GM12864 (cell line): Measurements from ENCODE around the gene GJD3.

Experiments
- DNase-seq: peaks from one replicate; pipeline ENCODE4 v3.0.0-alpha.2; 2011; ENCODE audit warnings: low read depth
- H3K4me3 ChIP-seq: 2 replicates; pipeline ENCODE4 v1.5.1; 2011; ENCODE audit warnings: mild to moderate bottlenecking, low read depth, low read length, control low read depth
- TF ChIP-seq, protein P1 (sequence below): IDR thresholded peaks from 2 replicates; pipeline ENCODE4 v1.5.1; 2011; ENCODE audit warnings: low read depth, mild to moderate bottlenecking, moderate library complexity, low read length, control low read depth, inconsistent platforms; ENCODE audit errors: missing control alignments

Gene GJD3

DNA sequence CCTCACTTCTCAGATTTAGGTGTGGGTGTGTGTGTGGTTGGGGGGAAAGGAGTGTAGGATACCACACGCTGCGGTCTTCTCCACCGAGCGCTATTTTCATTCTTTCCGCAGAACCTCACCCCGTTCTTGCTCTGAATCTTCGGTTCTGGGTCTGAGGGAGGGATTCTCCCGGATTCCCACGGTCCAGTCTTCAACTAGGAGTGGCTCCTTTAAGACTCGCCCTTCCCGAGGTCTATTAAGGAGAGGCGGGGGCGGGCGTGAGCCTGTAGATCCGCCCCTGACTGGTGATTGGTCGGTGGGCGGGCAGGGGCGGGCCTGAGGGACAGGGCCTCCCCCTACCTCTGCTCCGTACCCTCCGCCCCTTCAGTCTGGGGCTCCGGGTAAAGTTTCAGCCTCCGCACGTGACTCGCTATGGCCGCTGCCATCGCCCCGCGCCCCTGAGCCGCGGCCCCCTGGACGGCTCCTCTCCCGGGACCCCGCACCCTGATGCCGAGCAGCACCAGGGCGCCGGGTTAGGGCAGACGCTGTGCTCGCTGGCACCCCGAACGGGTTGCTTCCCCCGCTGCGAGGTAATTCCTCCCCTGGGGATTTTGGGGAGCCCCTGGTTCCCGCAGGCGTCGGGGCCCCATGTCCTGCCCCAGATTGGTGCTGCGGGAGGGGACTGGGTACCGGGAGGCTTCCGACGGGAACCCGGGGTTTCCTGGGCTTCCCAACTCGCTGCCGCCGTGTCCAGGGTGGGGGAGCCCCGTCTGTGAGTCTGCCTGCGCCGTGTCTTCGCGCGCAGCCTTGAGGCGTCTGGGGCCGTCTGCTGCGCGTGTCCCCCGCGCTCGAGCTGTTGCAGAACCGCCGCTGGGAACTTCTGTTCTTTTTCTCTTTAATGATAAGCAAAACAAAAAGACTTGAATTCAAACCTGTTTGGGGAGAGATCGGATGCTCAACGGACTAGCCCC, 46.4 kb downstream of the GJD3 start:
- H3K4me3 ChIP-seq, result peak overlapping the region; percentile 82
- DNase-seq, result peak; percentile 77
- TF ChIP-seq, protein P1, sequence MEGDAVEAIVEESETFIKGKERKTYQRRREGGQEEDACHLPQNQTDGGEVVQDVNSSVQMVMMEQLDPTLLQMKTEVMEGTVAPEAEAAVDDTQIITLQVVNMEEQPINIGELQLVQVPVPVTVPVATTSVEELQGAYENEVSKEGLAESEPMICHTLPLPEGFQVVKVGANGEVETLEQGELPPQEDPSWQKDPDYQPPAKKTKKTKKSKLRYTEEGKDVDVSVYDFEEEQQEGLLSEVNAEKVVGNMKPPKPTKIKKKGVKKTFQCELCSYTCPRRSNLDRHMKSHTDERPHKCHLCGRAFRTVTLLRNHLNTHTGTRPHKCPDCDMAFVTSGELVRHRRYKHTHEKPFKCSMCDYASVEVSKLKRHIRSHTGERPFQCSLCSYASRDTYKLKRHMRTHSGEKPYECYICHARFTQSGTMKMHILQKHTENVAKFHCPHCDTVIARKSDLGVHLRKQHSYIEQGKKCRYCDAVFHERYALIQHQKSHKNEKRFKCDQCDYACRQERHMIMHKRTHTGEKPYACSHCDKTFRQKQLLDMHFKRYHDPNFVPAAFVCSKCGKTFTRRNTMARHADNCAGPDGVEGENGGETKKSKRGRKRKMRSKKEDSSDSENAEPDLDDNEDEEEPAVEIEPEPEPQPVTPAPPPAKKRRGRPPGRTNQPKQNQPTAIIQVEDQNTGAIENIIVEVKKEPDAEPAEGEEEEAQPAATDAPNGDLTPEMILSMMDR, result no peak

DNA sequence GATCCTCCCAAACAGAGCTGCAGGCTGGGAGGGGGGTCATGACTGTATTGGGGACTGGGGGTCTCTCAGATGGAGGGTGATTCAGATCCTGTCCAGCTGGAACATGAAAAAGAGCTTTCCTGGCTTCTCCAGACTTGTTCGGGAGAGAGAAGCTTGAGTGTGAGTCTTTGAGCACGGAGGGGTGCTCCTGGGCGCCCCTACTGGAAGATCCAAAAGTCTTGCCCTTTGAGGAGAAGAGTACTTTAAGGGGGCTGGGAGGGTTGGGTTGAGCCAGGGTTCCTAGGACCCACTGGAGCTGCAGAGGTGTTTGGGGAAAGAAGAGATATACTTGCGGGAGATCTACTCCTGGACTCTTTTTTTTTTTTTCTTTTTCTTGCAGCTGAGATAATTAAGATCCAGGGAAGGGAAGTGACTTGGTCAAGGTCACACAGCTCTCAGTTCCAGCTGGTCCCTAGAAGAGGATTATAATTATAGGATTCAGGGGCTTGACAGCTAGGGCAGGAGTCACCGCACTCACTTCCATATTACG, 47.1 kb downstream of the GJD3 start:
- H3K4me3 ChIP-seq, result peak overlapping the region; percentile 82
- no peak for DNase-seq
- TF ChIP-seq, protein P1, result peak; percentile 78

DNA sequence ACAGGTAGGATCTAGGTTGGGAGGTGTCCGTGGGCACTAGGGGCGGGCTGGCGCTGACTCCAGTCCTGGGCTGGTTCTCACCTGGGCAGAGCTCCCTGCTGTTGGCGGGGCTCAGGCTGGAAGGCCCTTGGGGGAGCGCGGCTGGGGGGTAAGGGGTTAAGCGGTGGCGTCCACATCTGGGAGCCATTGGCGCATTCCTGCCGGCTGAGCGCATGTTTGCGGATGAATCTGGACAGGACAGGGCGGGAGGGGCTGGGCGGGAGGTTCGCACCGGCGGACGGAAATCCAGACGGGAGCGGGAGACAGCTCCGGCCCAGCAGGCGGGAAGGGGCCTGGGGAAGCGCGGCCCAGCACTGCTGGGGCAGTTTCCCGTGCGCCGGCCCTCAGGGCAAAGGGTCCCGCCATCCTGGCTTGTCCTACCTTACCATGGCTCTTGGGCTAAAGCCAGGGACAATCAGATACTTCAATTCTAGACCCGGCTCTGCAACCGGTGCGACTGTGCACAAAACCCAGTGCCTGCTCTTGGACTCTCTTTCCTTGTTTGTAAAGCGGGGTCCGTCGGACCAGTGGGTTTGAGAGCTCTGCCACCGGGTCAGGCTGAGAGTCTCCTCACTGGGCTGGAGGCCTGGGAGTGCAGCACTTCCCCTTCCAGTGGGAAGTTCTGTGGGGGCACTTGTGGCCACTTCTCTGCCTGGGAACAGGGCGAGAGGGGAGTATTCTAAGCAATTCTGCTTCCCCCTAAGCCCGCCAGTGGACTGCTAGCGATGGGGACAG, 47.8 kb downstream of the GJD3 start:
- no peak overlapping the region for H3K4me3 ChIP-seq
- TF ChIP-seq, protein P1, result no peak
- no peak for DNase-seq

DNA sequence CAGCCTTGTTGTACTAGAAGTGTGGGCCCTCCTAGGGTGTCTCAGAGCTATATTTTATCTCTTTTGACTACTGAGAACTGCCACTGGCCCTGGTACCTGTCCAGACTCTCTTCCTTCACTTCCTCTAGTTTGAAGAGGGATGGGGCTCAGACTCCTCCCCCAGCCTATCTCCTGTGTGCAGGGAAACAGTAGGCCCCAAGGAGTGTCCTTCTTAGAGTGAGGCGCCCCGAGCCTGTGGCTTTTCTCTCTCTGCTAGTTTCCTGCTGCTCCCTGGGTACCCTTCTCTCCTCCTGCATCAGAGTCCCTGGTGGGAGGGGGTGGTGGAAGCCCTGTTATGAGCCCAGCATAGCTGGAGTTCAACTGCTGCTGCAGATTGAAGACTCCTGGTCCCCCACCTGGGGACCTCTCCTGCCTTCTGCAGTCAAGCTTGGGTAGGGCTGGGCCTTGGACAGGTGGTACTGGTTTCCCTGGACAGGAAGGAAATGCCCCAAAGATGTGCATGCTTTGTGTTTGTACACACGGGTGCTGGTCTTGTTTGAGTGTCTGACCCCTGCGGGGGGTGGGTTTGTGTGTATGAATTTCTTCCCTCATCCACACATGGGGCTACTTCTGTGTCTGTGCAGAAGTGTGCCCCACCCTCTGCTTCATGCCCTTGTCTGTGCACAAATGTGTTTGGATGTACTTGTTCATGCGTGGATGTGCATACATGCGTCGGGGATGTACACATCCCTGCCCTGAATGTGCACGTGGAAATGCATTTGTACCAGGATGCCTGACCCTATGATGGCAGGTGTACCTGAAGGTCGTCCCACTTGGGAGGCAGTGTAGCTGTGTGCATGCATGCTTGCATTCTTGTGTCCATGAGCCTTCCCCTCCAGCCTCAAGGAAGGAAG, 48.6 kb downstream of the GJD3 start:
- no peak overlapping the region for H3K4me3 ChIP-seq
- TF ChIP-seq, protein P1, result no peak
- DNase-seq, result no peak

DNA sequence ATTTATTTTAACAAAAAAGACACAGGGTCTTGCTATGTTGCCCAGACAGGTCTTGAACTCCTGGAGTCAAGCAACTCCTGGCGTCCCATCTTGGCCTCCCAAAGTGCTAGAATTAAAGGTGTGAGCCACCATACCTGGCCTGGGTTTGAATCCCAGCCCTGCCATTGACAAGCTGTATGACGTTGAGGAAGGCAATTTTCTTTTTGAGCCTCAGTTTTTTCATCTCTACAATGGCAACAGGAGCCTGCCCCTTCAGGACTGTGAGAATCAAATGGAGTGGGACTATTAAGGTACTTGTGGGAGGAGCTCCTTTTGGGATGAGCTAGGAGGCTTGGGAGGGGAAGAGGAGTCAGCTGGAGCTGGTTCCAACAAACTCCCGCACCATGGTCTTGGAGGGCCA, 49.3 kb downstream of the GJD3 start:
- no peak for DNase-seq
- TF ChIP-seq, protein P1, result no peak
- H3K4me3 ChIP-seq, result no peak overlapping the region

DNA sequence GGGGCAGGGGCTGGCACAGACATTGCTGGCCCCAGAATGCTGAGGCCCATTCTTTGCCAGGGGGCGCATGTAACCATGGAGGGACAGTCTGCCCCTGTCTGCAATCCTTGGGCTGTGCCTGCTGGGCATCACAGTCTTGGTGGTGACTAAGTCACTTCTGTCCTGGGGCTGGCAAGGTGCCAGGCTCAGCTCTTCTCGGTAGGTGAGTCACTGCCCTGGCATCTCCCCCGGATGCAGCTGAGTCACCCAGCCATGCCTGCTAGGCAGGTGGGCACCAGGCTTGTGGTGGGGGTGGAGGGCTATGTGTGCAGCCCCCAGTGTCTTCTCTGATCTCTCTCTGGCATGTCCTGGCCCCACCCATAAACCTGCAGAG, 50.0 kb downstream of the GJD3 start:
- TF ChIP-seq, protein P1, result no peak
- H3K4me3 ChIP-seq, result no peak overlapping the region
- no peak for DNase-seq
